NCI-H345 (cell line): ENCODE measurements around the gene FRS3.

Experiments used
- DNase-seq: peaks from one replicate; lab custom pipeline; 2025; lab: John Stamatoyannopoulos, UW

FRS3 gene

DNA sequence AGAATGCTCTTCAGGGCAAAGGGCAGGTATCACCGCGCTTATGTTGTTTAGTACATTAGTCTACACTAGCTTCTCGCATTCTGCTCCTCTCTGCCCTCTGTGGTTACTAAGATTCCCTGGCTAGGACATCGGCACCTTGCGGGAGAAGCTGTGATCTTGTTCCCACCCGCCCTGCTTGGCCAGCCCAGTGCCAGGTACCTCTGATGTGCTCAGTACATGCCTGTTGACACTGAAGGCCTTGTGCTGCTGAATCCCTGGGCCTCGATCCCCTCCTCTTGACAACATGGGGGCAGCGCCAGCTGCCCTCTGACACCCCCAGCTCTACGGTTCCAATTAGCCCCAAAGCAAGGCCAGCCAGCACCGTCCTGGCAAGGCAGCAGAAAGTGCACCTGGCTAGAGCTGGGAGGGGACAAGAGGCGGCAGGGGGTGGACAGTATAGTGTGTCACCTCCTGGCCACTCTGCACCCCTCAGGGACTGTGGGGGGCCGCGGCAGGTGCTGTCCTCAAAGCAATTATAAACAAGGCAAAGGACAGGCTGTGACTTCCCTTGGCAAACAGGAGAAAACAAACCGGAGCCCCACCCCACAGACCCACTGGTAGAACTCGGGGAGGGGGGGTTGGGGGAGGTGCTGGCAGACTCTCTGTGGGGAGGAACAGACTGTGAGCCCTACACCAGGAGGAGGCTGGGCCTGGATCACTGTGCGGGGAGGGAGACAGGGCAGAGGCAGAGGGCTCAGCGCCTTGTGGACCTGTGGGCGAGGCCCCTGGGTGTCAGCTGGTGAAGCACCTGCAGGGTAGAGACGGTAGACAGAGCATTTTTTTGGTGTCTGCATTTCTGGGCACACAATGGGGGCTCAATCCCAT, 51.4 kb downstream of the FRS3 start:
- DNase-seq: peak; percentile 91

DNA sequence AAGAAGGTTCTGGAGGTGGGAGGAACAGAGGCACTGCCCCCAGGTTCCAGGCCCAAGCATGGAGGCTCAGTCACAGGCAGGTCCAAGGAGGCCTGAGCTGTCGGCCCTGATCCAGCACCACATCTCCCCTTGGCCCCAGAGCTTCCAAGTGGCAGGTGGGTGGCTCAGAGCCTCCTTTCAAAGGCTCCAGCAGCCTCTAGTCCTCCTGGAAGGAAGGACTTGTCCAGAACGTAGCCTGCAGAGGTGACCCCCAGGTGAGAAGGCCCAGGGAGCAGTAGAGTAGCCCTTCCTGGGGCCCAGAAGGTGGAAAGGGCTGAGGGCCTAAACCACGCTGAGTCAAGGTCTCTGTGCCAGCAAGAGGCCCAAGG, 52.0 kb downstream of the FRS3 start:
- DNase-seq: no peak

DNA sequence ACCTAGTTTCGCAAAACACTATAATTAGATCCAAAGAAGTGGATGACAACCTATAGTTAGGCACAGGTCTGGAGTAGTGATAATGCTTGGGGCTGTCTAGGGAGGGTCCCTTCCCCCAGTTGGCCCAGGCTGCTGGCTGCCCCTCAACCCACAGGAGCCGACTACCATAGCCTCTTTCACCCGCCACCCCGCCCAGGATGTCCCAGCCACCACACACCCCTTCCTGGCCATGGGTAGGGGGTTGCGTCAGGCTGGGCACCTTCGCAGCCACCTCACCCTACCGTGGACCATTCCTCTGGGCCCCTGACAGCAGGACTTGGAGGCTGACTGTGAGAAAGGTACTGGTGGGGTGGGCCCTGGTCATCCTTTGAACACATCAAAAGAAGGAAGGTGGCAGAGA, 52.8 kb downstream of the FRS3 start:
- DNase-seq: no peak

DNA sequence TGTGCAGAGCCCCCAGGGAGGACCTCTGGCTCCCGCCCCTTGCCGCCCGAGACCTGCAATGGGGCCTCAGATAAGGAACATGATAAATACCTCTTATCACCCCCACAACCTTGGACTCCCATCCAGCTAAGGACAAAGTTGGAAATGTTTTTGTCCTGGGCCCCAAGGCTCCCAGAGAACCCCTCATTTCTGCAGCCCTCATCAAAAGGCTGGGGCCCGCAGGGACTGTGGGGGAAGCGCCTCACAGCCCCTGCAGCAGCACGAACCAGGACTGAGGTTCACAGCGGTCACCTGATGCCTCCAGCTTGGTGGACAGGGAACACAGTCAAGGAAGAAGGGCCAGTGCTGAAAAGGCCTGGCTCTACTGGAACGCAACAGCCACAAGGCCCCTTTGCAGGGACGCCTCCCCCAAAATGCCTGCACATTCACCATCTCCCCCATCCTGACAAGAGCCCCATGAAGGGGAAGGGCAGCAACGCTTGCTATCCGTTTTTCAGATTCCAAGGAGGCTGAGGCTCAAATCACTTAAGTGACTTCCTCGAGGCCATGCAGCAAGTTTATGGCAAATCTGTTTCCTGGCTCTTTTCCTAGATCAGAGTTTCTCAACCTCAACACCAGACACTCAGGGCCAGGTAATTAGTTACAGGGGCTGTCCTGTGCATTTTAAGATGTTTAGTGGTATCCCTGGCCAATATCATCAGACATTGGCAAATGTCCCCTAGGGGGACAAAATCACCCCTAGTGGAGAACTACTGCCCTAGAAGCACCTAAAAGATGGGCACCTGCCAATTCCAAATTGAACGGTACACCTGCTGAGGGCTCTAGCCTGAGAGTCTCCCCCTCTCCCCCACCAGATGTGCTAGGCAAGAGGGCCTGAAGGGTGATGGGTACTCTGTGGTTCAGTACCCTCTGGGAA, 54.9 kb downstream of the FRS3 start:
- DNase-seq: no peak

DNA sequence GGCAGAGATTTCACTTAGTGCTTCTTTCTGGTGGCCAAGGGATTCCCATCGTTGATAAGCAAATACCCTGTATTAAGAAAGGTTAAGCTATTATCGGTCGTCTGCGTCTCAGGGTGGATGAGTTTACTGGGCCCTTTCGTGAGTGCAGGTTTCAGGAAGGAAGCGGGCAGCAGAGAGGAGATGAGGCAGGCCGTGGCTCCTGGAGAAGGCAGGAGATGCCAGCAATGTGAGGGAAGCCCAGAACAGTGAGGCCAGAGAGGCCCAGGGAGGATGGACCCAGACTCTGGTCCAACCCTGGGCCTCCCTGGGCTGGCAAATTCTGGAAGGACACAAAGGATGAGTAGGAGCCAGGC, 55.5 kb downstream of the FRS3 start:
- no peak for DNase-seq

GRCh38 chr6:41723530-41724227, 56.0 kb downstream of the FRS3 start:
- DNase-seq: no peak

DNA sequence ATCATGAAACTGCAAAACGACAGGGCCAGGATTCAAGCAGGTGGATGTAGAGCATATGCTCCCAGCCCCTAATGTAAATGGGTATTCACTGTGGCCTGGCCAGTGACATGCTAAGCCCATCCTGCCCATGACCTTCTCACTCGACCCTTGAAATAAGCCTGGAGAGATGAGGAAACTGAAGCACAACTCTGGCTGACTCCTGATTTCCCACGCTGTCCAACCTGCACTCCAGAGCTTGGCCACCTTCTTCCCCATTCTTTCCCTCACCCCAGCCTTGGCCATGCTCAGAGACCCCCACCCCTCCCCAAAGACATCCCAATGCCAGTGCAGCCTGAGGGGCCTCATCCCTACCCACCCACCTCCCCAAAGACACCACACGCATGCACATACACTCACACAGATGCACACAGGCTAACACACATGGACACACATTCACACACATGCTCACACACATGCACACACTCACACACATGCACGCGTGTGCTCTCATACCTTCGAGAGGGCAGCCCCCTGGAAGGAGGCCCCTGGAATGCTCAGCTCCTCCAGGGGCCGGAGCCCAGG, 56.7 kb downstream of the FRS3 start:
- DNase-seq: no peak

DNA sequence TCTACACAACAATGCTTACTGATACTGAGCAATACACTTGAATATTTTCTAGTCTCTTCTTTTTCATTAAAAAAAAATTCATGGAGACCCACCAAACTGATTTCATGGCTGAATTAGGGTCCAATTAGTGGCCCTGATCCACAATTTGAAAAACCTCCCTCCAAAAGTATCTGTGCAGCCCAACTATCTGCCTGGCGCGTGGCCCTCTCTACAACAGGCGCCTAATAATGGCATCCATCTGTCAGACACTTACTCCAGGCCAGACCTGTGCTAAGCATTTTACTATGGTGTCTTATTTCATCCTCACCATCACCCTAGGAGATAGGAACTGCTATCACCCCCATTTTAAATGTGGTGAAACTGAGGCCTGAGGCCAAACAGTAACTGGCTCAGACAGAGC, 58.3 kb downstream of the FRS3 start:
- DNase-seq: no peak

- DNase-seq: no peak
Observed at GRCh38 chr6:41720783-41721182, 58.9 kb downstream of the FRS3 start.

- no peak for DNase-seq
Observed at GRCh38 chr6:41720262-41720620, 59.5 kb downstream of the FRS3 start.
